IPS-18c (cell line): Measurements from ENCODE around the gene SNRK.

Source experiments
- H3K4me3 ChIP-seq: 2 replicates; pipeline ENCODE4 v1.7.0; 2013; ENCODE audit warnings: low read depth, mild to moderate bottlenecking, low read length, moderate library complexity; ENCODE audit not compliant: insufficient read depth
- H3K9me3 ChIP-seq: one replicate; pipeline ENCODE4 v1.6.1; 2013; ENCODE audit warnings: mild to moderate bottlenecking, low read length, moderate library complexity; ENCODE audit not compliant: control insufficient read depth, insufficient read depth

The SNRK gene

DNA sequence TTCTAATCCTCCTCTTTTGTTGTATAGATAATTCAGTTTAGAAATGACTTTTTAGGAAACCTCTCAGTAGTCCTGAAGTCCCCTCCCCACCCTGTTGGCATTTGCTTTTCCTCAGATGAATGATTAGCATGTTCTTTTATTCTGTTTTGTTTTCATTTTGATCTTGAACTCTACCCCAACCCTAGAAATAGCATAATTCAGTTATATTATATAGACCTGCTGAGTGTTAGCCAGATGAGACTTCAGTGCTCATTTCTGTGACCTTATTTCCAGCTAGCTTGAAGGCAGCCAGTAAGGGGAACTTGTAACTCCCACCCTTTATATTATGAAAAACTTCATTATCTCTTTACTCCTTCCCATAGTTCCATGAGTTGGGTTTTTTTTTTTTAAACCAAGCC is 41.2 kb downstream of the SNRK start:
- Histone ChIP-seq H3K4me3 (no peak overlapping the region), H3K9me3 (no peaks in the 10 kb centered on the region)

DNA sequence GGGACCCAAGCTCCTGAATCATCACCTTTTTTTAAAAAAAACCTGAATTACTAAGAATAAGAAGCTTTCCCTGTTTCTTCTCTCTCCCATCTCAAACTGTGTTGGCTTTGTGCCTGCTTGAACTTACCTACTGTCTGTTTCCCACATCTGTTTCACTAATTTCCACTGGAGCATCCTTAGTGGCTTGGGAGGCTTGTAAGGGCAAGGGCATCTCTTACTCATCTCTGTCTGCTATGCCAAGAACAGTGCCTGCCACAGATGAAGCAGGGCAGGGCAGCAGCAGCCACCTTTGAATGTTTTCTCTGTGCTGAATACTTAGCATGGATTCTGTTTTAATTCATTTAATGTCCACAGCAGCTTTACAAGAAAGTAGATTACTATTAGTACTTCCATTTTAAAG is 42.3 kb downstream of the SNRK start:
- H3K4me3 ChIP-seq: no peak overlapping the region
- no peaks in the 10 kb centered on the region for H3K9me3 ChIP-seq

DNA sequence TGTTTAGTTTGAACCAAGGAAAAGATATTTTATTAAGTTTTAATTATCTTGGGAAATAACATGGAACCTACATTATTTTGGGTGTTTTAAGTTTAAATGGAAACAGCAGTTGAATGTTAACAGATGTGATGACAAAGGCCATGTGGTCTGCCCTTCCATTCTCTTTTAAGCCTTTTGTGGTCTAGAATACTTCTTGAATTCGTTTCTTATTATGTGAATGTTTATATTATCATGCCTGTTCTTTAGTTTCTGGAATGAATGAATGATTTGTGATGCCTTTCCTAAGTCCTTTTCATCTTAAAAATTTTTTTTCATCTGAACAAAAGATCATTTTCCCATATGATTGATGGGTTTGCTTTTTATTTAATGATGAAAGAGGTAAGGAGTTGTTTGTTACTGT is 44.6 kb downstream of the SNRK start:
- no peak overlapping the region for H3K4me3 ChIP-seq
- H3K9me3 ChIP-seq: no peaks in the 10 kb centered on the region

DNA sequence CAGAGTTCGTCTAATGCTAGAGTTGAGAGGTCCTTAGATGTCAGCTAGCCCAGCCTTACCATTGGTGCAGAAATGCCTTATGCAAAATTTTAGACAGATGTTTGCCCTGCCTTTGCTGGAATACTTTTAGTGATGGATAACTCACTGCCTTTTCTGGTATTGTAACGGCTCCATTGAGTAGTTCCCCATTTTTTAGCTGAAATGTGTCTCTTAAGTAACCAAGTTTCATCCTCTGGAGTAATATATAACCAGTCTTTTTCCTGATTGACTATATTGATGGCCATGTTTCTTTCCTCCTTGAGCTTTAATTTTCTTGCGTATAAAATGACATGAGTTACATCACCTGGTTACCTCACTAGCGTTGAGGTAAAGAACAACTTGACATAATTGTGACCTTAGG is 45.0 kb downstream of the SNRK start:
- no peak overlapping the region for H3K4me3 ChIP-seq
- no peaks in the 10 kb centered on the region for H3K9me3 ChIP-seq

DNA sequence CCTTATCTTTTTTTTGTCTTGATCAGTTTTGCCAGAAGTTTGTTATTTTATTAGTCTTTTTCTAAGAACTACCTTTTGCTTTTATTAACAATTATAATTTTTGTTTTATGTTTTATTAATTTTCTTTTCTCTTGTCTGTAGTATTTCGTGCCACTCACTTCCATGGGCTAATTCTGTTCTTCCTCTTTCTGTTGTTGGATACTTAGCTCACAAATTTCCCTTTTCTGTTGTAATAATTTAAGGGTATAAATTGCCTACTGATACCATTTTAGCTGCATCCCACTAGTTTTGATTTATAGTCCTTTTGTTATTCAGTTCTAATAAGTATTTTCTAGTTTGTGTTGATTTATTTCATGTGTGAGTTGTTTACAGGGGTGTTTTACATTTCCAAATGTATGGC is 48.6 kb downstream of the SNRK start:
- Histone ChIP-seq H3K4me3 (no peak overlapping the region), H3K9me3 (peaks cover 5% of the 10 kb centered on the region)

DNA sequence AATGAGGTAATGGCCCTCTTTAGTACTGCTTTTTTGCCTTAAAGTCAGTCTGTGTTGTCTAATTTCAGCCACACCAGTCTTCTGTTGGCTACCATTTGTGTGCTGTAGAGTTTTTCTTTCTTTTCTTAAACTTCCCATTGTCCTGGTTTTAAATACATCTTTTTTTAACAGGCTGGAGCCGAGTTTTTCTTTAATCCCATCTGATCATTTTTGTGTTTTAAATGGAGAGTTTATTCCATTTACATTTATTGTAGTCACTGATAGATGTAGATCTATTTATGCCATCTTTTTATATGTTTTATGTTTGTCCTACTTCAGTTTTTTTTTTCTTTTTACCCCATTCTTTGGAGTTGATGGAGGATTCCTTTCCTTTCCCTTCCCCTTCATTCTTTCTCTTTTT is 49.5 kb downstream of the SNRK start:
- Histone ChIP-seq H3K9me3 (peaks cover 5% of the 10 kb centered on the region), H3K4me3 (no peak overlapping the region)

DNA sequence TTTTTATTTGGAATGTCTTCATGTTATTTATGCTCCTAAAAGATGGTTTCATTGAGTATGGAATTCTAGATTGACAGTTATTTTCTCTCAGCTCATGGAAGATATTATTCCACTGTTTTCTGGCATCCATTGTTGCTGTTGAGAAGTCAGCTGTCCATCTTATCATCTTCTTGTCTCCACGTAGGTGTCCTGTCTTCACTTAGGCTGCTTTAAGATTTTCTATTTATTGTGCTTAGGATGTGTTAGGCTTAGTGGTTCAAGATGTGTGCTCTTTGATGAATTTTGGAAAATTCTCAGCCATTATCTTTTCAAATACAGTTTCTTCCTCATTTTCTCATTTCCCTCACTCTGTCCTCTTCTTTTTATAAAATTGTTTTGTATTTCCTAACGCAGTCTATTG is 52.0 kb downstream of the SNRK start:
- Histone ChIP-seq H3K4me3 (no peak overlapping the region), H3K9me3 (peaks cover 5% of the 10 kb centered on the region)

DNA sequence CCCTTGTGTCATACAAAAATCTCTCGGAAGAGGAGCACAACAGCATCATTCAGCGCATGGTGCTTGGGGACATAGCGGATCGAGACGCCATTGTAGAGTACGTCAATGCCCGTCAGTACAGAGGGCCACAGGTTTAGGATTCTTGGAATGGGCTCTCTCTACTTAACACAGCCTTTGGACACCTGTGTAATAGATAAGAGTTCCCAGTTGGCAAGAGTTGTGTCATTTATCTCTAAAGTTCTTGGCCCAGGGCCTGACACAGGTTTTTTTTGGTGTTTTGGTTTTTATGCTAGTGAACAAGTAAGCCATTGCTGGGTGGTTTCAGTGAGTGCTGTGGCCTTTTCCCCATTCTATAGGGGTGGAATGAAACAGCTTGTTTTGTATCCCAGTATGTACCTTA is 54.1 kb downstream of the SNRK start:
- H3K9me3 ChIP-seq: peaks cover 5% of the 10 kb centered on the region
- no peak overlapping the region for H3K4me3 ChIP-seq

DNA sequence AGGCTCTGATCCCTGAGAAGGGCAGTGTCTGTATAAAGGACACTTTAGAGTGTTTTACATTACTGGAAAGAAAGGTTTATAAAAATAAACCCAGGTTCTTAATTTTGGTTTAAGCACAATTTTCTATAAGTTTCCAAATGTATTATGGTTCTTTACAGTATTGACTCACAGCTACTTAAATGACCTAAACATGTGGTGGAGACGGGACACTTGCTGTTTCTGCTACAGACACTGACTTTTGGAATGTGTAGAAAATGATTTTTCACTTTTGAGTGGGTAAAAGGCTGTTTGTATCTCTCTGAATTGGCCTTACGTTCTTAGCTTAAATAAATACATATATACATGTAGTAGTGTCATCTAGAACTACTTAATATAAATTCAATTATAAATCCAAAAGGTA is 55.4 kb downstream of the SNRK start:
- no peak overlapping the region for H3K4me3 ChIP-seq
- H3K9me3 ChIP-seq: peaks cover 5% of the 10 kb centered on the region

DNA sequence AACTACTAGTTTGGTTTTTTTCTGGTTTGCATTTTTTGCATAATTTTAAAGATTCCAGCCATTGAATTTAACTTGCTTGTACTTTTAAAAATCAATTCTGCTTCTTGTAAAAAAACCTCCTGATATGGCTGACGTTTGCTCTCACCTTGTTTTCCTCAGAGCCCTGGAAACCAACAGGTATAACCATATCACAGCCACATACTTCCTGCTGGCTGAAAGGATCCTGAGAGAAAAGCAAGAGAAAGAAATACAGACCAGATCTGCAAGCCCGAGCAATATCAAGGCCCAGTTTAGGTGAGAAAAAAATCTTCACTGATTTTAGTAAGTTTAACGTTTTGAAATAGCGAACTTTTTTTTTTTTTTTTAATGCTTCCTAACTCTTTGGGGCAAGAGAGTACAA is 56.8 kb downstream of the SNRK start:
- no peak overlapping the region for H3K4me3 ChIP-seq
- no peaks in the 10 kb centered on the region for H3K9me3 ChIP-seq

DNA sequence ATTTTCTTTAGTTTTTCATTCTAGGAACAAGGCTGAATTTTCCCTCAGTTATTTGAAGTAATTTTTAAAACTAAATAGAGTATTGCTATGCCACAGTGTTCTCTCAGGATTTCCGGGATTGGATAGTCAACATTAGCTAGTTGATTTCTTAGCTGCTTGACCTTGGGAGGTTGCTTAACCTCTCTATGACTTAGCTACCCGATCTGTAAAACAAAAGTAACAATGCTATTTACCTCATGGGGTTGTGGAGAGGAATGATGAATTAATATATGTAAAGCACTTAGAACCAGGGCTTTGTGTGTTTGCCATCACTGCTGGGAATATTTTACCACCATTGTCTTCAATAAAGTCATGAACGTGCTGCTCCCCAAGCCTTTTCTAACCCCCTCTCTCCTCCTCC is 57.5 kb downstream of the SNRK start:
- Histone ChIP-seq H3K9me3 (no peaks in the 10 kb centered on the region), H3K4me3 (no peak overlapping the region)

DNA sequence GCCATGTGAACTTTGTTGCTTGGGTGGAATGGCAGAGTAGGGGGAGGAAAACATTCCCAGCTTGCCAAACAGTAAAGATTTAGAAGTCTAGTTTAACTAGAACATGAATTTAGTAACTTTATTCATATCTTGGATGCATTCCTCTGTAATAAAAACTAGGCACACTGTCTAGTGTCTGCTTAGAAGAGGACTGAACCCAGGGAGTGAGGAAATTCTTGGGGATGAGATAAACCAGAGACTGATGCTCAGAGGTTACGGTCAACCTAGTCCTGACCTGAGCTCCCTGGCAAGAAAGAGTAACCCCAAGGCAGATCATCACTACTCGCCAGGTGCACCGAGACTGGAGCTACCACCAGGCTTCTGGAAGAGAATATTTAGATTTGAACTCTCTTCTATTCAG is 58.2 kb downstream of the SNRK start:
- Histone ChIP-seq H3K9me3 (no peaks in the 10 kb centered on the region), H3K4me3 (no peak overlapping the region)

DNA sequence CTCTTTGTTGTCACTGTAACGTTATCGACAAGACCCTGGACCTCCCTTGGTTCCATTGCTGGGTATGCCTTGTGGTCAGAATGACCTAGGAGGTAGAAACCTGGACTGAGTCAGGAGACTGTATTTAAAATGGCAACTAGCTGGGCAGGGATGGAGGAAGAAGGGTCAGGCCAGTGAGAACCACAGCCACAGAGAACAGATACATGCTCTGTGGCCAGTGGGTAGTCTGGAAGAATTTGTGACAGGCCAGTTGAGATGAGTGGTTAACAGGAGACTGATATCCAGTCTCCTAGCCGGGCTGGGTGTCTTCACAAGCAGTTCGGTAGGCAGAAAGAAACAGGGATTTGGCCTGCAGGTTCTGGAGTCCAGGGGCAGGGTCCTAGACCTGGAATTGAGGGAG is 58.9 kb downstream of the SNRK start:
- no peaks in the 10 kb centered on the region for H3K9me3 ChIP-seq
- no peak overlapping the region for H3K4me3 ChIP-seq

DNA sequence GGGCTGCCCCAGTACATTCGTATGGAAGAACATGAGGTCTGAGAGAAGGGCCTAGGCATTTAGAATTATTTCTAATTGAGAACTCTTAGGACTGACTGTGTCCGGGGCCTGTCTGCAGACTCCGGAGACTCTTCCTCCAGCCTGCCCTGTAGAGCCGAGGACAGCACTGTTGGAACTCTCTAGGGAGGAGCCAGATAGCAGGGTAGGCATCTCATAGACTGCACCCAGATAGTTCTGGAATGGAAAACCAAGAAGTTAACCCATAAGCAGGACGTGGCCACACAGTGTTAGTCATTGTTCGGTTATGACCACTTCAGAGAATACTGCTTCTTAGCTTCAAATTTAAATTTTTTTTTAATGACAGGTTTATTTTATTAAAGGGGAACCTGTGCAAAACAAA is 59.5 kb downstream of the SNRK start:
- no peak overlapping the region for H3K4me3 ChIP-seq
- H3K9me3 ChIP-seq: no peaks in the 10 kb centered on the region

DNA sequence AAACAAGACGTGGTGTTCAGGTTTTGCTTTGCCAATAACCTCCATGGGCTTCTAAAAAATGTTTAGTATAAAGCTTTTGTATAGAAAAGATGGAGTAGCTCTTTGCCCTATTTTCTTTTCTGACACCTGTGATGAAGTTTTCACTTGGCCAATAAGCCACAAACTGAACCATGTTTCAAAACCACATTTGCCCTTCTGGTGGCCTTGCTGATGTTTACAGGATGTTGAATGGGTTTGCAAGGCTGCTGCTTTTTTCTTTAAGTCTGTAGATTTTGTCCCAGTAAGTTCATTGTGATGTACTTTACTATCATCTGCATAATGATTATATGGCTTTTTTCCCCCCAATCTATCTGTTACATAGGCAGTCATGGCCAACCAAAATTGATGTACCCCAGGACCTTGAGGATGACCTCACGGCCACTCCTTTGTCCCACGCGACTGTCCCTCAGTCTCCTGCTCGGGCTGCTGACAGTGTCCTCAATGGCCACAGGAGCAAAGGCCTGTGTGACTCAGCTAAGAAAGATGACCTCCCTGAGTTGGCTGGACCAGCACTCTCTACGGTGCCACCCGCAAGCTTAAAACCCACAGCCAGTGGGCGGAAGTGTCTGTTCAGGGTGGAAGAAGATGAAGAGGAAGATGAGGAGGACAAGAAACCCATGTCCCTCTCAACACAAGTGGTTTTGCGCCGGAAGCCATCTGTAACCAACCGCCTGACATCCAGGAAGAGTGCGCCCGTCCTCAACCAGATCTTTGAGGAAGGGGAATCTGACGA is 60.8 kb downstream of the SNRK start:
- Histone ChIP-seq H3K4me3 (no peak overlapping the region), H3K9me3 (no peaks in the 10 kb centered on the region)

DNA sequence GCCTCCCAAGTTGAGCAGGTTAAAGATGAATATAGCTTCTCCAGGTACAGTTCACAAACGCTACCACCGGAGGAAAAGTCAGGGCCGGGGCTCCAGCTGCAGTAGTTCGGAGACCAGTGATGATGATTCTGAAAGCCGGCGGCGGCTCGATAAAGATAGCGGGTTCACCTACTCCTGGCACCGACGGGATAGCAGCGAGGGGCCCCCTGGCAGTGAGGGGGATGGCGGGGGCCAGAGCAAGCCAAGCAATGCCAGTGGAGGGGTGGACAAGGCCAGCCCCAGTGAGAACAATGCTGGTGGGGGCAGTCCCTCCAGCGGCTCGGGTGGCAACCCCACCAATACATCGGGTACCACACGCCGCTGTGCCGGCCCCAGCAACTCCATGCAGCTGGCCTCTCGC is 61.4 kb downstream of the SNRK start:
- H3K9me3 ChIP-seq: no peaks in the 10 kb centered on the region

DNA sequence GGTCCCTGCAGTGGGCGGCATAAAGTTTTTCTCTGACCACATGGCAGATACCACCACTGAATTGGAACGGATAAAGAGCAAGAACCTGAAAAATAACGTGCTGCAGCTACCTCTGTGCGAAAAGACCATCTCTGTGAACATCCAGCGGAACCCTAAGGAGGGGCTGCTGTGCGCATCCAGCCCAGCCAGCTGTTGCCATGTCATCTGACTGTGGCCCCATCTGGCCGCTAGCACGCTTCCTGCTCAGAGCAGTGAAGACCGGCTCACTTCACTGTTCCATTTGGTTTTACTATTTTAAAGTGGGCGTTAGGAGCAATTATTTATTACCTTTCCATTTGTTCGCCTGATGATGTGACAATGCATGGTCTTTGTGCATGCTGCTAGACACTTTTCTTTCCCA is 62.0 kb downstream of the SNRK start:
- Histone ChIP-seq H3K4me3 (no peak overlapping the region), H3K9me3 (no peaks in the 10 kb centered on the region)

More for the DNA sequence above, 61.4 kb downstream of the SNRK start:
- no peak overlapping the region for H3K4me3 ChIP-seq

DNA sequence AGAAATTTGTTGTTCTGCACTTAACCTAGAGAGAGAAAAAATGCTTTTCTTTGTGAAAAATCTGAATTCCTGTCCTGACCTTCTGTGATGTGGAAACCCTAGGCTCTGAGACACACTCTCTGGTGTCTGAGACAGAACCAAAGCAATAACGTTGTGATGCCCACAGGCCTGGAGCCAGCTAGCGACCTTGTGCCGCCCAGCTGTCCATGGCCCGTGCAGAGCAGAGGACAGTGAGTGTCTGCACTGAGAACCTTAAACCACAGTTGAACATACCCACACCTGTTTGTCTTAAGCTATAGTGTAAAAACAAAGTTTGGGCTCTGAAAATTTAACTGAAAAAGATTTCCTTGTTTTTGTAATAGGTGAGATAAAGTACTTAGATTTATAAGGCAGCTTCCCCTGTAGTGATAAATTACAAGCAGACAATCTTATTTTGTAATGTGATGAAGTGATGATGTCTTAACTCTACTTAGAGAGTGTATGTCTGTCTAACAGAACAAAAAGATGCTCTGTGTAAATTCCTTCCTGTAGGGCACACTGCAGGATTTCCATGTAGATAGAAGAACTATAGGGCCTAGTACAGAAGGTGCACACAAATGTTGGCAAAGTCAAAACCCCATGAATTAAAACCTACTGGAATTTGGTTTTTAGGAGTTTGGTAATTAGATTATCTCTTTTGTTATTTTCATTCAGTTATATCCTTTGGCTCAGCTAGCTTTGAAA is 62.7 kb downstream of the SNRK start:
- Histone ChIP-seq H3K4me3 (no peak overlapping the region), H3K9me3 (no peaks in the 10 kb centered on the region)

DNA sequence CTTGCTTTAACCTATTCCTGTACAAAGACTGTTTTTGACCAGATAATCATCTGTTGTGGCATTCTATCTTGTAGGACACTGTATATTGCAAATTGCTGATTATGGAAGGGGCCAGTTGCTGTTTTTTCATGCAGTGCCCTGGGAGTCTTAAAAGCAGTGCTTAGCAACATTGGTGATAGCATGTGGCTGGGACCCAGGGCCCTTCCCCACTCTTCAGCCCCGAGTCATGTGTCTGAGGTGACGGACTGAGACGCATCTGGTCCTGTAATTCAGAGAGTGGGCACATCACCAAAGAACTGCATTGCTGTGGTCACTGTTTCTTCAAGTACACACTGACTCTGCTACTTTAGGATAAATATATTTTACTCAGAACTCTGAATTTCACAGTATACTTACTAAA is 63.4 kb downstream of the SNRK start:
- no peak overlapping the region for H3K4me3 ChIP-seq
- H3K9me3 ChIP-seq: no peaks in the 10 kb centered on the region
